LNCaP clone FGC (cell line): ENCODE measurements around the gene HLX.

Experiments used
- DNase-seq: peaks from one replicate; pipeline ENCODE4 v3.0.0-alpha.2; 2011; ENCODE audit warnings: low read depth
- H3K4me3 ChIP-seq: 2 replicates; pipeline ENCODE4 v1.5.1; 2011; ENCODE audit warnings: mild to moderate bottlenecking, low read depth, low read length, control low read depth
- TF ChIP-seq, protein P1 (sequence below): IDR thresholded peaks from 2 replicates; pipeline ENCODE4 v1.5.1; 2012; ENCODE audit warnings: mild to moderate bottlenecking; ENCODE audit not compliant: control insufficient read depth, insufficient read depth; ENCODE audit errors: extremely low read depth

Gene HLX, protein sequence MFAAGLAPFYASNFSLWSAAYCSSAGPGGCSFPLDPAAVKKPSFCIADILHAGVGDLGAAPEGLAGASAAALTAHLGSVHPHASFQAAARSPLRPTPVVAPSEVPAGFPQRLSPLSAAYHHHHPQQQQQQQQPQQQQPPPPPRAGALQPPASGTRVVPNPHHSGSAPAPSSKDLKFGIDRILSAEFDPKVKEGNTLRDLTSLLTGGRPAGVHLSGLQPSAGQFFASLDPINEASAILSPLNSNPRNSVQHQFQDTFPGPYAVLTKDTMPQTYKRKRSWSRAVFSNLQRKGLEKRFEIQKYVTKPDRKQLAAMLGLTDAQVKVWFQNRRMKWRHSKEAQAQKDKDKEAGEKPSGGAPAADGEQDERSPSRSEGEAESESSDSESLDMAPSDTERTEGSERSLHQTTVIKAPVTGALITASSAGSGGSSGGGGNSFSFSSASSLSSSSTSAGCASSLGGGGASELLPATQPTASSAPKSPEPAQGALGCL

GRCh38 chr1:220879076-220879508 lies at the start of gene HLX:
HLX (plus strand) TSS chr1:220879443; CDS start chr1:220879858, 415 bp downstream.
- TF ChIP-seq, protein P1, sequence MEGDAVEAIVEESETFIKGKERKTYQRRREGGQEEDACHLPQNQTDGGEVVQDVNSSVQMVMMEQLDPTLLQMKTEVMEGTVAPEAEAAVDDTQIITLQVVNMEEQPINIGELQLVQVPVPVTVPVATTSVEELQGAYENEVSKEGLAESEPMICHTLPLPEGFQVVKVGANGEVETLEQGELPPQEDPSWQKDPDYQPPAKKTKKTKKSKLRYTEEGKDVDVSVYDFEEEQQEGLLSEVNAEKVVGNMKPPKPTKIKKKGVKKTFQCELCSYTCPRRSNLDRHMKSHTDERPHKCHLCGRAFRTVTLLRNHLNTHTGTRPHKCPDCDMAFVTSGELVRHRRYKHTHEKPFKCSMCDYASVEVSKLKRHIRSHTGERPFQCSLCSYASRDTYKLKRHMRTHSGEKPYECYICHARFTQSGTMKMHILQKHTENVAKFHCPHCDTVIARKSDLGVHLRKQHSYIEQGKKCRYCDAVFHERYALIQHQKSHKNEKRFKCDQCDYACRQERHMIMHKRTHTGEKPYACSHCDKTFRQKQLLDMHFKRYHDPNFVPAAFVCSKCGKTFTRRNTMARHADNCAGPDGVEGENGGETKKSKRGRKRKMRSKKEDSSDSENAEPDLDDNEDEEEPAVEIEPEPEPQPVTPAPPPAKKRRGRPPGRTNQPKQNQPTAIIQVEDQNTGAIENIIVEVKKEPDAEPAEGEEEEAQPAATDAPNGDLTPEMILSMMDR, result no peak
- peak within 1 kb of the TSS; percentile 55 for H3K4me3 ChIP-seq
- DNase-seq, result no peak

GRCh38 chr1:220833436-220833835 lies 45.8 kb upstream of the HLX start:
- DNase-seq, result no peak
- H3K4me3 ChIP-seq, result no peak overlapping the region
- TF ChIP-seq, protein P1, result no peak

DNA sequence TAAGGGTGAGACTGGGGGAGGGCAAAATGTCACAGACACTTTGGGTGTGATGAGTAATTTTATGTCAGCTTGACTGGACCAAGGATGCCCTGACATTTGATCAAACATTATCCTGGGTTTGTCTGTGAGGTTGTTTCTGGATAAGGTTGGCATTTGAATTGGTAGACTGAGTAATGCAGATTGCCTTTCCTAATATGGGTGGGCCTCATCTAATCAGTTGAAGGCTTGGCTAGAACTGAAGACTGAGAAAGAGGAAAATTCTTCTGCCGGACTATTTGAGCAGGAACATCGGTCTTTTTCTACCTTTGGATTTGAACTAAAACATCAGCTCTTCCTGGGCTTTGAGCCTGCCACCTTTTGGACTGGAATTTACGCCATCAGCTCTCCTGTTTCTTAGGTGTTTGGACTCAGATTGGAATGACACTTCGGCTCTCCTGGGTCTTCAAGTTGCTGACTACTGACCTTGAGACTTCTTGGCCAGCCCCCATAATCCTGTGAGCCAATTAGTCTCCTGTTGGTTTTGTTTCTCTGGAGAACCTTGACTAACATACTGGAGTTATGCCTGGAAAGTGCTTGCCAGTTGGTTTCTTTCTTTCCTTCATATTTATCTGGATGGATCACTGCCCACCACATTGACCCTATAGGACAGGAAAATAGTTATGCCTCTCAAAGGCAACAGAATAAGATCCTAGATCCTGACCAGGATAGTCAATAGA lies 44.9 kb upstream of the HLX start:
- no peak for DNase-seq
- H3K4me3 ChIP-seq, result no peak overlapping the region
- TF ChIP-seq, protein P1, result no peak

GRCh38 chr1:220838578-220838977 lies 40.7 kb upstream of the HLX start:
- H3K4me3 ChIP-seq, result no peak overlapping the region
- no peak for DNase-seq
- TF ChIP-seq, protein P1, result no peak

DNA sequence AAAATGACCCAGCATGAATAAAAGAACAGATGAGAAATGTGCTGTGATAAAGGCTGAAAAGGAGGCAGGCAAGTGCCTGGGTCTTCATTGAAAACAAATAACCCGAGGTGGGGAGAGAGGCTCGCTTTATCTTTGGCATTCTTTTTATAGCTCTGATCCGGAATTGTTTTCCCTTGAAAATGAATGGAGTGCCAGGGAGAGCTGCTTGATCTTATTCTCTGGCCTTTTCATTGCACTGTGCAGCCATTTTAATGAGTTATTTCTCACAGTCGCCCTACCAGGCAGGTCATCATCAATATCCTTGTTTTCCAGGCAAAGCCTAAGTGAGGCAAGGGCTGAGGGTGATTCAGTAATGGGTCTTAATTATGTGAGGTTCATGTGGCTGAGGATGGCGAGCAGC lies 39.8 kb upstream of the HLX start:
- DNase-seq, result no peak
- H3K4me3 ChIP-seq, result no peak overlapping the region
- TF ChIP-seq, protein P1, result no peak

DNA sequence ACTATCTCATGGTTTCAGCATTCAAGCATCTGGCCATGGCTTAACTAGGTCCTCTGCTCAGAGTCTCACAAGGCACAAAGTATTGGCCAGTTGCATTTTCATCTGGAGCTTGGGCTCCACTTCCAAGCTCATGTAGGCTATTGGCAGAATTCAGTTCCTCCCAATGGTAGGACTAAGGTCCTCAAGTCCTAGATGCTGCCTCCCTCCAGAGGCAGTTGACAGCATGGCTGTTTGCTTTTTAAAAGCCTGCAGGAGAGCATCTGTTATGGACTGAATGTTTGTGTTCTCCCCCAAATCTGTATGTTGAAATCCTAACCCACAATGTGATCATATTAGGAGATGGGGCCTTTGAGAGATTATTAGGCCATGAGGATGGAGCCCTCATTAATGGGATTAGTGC lies 38.0 kb upstream of the HLX start:
- no peak for DNase-seq
- TF ChIP-seq, protein P1, result no peak
- H3K4me3 ChIP-seq, result no peak overlapping the region
